HG03571 (cell line): ENCODE results near the gene WDR72.
"Not testable (repeated sequence)": the region's sequence is repeated elsewhere in the genome, so short reads cannot be mapped to it uniquely, and the experiment has no call there.

Experiments
- ATAC-seq: cut with Tn5 transposase; IDR thresholded peaks from one replicate; pipeline ENCODE4 v1.9.1; 2021; ENCODE audit not compliant: unreplicated experiment

The WDR72 gene

DNA sequence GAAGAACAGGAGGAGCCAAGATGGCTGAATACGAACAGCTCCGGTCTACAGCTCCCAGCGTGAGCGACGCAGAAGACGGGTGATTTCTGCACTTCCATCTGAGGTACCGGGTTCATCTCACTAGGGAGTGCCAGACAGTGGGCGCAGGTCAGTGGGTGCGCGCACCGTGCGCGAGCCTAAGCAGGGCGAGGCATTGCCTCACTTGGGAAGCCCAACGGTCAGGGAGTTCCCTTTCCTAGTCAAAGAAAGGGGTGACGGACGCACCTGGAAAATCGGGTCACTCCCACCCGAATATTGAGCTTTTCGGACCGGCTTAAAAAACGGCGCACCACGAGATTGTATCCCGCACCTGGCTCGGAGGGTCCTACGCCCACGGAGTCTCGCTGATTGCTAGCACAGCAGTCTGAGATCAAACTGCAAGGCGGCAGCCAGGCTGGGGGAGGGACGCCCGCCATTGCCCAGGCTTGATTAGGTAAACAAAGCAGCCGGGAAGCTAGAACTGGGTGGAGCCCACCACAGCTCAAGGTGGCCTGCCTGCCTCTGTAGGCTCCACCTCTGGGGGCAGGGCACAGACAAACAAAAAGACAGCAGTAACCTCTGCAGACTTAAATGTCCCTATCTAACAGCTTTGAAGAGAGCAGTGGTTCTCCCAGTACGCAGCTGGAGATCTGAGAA is 218.7 kb downstream of the WDR72 start:
- not testable (repeated sequence) for ATAC-seq

DNA sequence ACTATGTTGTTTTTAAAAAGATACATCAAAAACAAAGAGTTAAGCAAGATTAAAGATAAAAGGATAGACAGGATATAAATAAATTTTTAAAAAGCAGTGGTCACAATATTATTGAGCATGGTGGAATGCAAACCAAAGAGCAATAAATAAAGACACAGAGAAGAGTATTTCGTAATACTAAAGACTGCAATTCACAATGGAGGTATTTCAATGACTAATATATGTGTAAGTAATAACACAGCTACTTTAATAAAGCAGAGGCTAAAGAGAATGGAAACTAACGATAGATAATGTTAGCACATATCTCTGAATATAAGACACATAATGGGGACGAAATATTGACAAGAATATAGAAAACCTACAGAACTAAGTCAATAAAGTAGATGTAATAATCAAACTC is 219.6 kb downstream of the WDR72 start:
- ATAC-seq, result no peak

DNA sequence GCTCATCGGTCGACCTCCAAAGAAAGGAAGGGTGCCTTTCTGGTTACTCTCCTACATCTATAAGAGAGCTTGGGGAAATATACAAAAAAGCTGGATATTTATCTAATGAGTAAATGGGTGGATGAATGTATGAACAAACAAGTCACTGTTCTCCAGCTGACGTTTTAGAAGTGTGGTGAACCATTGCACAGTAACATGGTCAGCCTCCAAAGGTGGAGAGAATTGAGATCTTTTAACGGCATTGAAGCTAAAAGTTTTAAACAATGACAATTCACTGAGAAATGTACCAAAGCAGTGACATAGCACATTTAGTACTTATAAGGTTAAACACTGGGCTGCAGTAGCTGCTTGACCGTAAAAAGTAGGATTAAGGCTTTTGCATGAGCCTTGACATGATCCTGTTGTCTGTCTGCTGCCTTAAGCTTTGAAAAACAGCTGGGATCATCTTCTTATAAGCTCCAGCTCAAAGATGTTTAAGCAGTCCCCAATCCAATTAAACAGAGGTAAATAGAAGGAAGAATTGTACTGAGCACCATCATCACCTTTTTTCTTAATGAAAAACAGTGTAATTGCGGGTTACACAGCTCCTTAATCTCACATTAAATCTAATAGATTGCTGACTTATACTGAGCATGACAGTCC is 222.9 kb downstream of the WDR72 start:
- no peak for ATAC-seq

DNA sequence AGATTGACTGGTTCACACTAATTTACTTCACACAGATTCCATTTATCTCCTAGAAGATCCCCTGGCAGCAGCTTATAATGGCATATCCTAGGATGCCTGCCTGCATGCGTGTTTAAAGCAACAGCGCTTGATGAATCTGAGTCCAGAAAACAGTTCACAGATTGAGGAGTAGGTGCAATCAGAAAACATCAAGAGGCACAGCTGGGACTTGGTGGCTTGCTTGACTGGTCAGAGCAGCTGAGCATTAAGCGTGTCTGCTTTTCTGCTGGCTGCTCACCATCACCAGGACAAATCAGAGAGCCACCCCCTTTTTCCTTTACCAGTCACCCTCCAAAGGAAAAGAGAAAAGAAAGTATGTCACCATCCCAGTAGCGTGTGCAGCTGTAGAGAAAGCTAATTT is 223.6 kb downstream of the WDR72 start:
- no peak for ATAC-seq

DNA sequence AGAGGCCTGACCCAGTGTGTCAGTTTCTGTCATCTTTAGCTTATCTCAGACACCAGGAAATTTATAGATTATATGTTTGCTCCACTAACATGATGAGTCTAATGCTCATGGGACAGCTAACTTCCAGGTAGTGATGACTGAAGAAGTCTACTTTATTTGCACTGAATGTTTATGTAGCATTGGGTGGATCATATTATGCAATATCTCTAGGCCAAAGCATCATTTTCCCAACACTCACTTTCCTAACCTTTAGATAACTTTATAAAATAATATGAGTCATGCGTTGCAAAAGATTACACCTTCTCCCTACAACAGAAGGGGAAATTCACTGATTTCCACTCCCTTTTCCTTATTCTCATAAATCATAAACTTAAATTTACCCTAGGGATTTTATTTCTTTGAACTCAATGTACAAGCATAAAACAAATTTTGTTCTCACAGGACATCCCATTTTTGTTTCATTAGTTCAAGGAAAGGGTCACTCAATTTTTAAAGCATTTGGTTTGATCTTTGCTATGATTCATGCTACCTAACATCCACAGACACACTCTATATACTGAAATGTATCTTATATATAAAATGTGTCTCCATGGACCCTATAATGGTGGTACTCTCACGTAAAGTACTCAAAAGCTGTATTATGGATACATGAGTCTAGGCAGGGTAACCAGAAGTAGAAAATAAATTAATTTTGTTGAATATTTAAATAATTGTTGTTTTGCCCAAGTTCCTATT is 225.2 kb downstream of the WDR72 start:
- ATAC-seq, result no peak

DNA sequence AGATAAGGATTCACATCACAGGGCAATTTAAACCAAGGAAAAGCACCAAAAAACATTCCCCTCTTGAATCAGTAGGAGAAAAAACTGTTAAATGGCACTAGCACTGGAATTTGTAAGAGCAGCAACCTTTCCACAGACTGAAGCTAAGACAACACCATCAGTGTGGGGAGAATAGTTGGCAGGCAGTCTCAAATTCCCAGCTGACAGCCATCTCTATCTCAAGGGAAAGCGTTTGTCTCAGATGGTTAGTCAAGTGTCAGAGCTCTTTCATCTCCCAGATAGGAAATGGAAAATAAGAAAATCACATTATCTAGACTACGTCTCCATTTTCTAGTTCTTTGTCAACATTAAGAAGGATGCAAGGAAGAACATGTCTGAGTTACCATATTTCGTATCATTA is 228.7 kb downstream of the WDR72 start:
- no peak for ATAC-seq

DNA sequence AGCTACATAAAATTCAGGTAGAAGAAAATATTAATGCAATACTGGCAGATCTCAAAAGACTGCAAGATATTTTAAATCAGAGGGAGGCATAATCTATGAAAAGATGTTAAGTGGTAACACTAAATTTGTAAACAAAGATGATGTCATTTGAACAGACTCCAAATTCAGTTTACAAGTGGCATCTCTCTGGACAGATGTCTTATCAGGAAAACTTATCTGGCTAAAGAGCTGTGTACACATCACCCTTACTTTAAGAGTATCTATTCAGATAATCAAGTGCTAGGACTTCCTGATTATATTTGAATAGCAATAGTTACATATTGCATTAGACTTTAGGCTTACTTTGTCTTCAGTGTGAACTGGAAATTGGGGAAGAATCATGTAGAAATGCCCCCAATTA is 231.5 kb downstream of the WDR72 start:
- ATAC-seq, result no peak

DNA sequence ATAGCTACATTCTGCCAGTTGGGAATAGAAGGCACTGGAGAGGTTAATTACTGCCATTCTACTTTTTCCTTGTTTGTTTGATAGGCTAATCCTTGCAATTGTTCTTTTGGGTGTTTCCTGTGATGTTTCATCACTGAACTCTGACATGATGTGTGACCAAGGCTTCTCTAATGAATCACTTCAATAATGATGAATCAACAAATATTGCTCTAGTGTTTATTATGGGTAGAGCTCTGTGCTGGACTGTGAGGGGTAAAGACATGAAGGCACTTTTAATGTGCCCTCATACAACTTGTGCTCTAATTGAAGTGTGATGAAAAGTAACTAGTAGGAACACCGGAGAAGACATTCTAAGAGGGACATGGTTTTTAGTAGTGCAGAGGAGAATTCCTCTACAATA is 233.6 kb downstream of the WDR72 start:
- no peak for ATAC-seq

DNA sequence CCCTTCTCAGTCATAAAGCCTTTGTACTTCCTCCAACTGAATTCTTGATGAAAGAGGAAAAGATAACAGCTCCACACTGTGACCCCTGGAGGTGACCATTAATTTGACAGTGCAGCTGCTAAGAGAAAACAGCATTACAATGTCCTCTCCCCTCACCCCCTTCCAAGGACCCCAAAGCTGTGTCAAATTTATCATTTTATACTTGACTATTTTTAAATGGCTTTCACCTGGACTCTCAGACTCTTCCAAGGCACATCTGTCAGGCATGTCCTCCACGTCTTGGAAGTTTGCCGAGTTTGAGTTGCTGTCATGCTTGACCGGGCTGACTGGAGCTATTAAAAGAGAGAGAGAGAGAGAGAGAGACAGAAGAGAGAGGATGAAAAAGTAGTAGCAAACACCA is 236.5 kb downstream of the WDR72 start:
- ATAC-seq, result no peak

DNA sequence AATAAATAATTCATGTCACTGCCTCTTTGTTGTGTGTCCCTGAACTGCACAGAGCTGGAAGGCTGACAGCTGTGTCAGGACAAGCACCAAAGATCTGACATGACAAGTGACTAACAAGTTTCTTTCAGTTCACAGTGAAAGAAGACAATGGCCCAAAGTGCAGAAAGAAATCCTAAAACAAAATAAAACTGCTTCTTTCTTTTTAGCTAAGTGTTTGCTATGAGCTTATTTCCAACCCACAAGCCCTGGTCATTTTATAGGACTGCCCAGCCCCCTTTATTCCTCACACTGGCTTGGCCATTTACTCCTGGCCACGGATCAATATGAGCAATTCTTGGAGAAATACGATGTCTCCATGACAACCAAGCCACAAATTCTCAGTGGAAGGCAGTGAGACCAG is 238.5 kb downstream of the WDR72 start:
- ATAC-seq, result no peak

DNA sequence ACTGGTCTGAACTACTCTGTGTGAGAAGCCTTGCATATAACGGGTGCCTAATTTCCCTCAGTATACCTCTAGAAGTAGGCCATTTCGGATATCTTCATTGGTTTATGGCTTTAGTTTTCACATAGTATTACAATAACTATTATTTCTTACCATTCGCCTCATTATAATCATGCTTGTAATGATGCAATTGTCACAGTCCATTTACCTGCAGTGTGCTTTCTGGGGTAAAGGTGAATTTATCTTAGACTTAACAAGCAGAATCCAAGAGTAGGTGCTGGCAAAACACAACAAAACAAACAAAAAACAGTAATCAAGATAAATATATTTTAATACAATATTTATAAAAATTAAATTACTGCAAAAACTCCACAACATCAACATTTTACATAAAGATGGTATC is 246.0 kb downstream of the WDR72 start:
- no peak for ATAC-seq

DNA sequence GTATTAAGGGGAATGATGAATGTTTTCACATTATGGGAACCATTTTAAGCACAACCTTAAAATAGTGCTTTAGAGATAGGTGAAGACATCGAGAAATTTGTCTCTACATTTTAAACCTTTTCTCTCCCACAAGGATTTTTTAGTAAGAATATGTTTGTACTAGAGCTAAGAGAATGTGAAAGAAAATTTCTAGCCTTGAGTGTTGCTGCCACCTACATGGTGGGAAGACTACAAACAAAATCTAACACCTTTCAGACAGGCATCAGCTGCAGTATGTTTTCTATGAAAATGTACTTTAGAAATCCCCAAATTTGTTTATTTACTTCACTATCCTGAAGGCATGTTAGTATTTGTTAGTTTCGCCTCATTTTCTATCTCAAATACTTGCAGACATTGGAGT is 247.4 kb downstream of the WDR72 start:
- no peak for ATAC-seq

DNA sequence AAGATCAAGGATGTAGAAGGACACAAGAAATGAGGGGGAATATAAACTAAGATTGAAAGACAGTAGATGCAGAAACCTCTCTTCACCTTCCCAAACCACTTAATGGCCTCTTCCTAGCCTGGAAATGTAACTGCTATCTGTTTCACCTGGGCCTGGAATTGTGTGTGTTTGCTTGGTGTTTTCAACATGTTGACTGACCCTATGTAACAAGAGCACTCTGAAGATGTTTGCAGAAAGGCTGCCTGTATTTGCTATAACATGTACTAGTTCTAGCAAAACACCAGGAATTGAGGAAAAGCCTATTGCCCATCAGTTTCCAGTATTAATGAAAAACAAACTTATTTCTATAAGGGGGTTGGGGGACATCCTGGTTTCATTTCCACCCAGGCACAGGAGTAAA is 248.3 kb downstream of the WDR72 start:
- ATAC-seq, result no peak

DNA sequence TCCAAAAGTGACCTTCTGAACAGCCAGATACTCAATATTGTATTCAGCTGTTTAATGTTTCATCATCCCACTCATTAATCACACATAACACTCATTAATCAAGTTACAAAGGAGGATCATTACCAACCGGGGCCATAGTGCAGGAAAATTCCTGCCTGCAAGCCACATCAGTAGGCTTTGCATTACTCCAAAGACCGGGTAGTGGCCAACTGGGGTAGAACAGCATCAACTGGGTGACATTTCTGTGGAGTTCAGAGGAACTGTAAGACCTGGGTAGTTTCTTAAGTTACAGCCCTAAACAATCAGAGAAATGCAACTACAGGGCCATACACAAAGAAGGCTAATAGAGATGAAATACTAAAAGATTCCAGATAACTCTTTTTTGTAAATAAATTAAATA is 253.1 kb downstream of the WDR72 start:
- no peak for ATAC-seq

DNA sequence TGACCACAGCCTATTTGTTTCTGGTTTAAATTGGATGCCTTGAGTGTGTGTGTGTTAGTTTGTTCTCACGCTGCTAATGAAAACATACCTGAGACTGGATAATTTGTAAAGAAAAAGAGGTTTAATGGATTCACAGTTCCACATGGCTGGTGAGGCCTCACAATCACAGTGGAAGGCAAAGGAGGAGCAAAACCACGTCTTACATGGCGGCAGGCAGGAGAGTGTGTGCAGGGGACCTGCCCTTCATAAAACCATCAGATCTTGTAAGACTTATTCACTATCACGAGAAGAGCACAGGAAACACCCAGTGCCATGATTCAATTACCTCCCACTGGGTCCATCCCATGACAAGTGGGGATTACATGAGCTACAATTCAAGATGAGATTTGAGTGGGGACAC is 260.5 kb downstream of the WDR72 start:
- ATAC-seq, result no peak

DNA sequence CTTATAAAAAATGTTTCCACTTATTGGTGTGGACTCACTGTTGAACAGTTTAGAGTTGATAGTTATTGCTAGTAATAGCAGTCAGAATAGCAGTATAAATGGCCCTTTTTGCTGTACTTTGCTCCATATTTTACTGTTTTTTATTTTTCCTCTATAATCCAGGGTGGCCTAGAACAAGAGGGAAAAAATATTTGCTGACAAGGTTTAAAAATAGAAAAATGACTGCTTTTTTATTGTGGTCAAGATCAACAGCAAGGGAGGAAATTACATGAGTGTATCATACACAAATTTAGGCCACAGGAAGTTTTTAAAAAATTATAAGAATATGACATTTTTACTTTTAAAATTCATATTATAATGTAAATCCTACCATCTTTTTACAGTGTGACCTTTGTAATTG is 269.1 kb downstream of the WDR72 start:
- ATAC-seq, result no peak

DNA sequence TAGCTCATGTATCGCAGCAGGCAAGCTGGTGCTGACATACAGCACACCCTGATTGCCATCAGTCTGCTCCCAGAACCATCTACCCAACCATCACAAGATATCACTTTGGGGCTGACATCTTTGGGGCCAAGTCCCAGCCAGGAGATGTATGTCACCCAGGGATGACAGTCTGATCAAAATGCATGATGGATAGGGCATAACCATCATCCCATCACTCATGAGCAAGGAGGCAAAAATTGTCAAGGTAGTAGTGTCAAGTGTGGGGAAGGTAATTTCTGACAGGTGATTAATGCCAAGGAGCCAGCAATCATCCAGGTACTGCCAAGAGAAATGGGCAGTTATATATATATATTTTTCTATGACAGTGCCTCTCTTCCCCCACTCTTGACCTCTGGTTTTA is 277.4 kb downstream of the WDR72 start:
- ATAC-seq, result no peak

DNA sequence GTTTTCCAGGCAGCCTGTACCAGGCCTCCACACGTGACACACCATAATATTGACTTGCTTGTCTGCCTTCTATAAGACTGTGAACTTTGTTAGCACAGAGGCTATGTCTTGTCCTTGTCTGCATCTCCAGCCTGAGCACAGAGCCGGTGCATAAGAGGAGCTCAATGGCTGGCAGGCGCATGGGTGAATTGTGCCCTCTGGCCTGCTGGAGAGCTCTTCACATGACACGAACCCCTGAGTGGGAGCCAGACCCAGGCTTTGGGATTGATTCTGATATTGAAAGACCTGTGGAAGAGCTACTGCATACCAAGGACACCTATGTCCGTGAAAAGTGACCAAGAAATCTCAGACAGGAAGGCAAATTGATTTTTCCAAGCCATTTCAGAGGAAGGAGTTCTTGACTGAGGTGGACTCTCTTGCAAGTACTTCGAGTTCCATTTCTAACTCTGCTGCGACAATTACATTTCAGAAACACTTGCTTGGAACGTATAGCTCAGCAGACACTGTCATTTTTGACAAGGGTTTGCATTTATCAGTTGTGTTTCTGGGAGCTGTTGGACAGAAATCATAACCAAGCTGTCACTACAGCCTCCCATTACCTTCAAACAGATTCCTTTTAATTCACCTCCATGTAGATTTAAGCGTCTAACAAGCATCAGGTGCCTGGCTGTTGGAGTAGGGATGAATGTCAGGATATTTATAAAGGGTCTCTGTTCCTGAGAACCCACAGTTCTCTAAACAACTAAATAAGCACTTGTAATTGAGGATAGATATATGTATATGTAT is 281.3 kb downstream of the WDR72 start:
- no peak for ATAC-seq

DNA sequence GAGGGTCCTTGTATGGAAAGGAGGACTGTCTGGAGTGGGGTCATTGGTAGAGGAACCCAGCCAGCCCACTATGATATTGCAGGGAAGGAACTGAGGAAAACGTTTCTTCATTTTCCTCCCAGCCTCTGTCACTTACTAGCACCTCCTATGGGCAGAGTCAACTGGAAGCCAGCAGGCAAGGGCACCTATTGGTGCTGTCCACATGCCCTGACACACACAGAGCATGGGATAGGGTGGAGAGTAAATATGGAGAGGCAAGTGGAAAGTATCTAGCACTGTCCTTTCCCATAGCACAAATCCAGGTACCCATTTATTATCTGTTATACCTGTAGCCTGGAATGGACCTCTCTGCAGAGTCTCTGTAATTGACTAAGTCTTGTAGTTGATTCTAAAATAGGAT is 285.6 kb downstream of the WDR72 start:
- ATAC-seq, result no peak

DNA sequence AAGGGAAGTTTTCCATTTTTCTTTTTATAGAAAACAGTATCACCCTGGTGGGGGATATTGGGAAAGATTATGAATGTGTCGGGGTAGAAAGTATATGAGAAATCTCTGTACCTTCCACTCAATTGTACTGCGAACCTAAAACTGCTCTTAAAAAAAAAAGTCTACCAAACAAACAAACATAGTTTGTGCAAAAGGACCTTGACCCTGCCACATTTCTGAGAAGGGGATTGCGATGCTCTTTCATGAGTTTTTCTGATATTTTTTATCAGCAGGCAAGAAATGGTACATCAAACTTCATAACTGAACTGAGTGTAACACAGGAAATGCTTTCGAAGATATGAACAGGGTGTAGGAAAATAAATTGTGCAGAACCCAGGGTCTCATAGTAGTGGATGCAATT is 286.0 kb downstream of the WDR72 start:
- ATAC-seq, result no peak

DNA sequence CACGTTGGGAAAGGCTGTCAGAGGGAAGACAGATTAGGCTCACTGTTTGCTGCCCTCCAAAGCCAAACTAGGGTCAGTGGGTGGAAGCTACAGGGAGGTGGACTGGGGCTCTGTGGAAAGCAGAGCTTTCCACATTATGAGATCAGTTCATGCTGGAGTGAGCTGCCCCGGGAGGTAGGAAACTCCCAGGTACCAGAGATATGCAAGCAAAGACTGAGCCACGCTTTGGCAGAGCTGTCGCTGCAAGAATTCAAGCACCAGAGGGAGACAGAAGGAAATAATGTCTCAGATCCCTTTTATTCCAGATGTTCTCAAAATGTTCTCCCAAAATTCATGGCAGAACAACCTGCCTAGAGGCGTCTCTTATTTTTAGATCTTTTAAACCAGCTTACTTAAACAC is 286.6 kb downstream of the WDR72 start:
- no peak for ATAC-seq

DNA sequence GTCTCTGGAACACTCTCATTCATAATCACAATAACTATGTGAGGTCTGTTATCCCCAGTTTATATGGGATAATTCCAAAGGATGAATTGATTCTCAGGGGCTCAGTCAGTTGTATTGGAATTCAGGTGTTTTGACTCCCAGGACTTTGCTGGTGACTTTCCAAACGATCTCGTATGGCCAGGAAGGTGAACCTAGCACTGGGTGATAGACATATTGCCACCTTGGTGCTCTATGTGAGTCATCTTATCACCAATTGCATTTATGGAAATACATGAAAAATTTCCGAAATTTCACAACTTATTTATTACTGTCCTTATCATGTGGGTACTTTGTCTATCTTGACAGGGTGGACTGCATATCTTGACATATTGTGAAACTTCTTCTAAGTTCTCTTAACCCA is 287.3 kb downstream of the WDR72 start:
- ATAC-seq, result no peak
